HG03378 (cell line): ENCODE data around the gene MICAL1.

Experiments used
- ATAC-seq: cut with Tn5 transposase; IDR thresholded peaks from one replicate; pipeline ENCODE4 v1.9.1; 2021; ENCODE audit warnings: mild to moderate bottlenecking, moderate library complexity; ENCODE audit not compliant: unreplicated experiment

The MICAL1 gene

DNA sequence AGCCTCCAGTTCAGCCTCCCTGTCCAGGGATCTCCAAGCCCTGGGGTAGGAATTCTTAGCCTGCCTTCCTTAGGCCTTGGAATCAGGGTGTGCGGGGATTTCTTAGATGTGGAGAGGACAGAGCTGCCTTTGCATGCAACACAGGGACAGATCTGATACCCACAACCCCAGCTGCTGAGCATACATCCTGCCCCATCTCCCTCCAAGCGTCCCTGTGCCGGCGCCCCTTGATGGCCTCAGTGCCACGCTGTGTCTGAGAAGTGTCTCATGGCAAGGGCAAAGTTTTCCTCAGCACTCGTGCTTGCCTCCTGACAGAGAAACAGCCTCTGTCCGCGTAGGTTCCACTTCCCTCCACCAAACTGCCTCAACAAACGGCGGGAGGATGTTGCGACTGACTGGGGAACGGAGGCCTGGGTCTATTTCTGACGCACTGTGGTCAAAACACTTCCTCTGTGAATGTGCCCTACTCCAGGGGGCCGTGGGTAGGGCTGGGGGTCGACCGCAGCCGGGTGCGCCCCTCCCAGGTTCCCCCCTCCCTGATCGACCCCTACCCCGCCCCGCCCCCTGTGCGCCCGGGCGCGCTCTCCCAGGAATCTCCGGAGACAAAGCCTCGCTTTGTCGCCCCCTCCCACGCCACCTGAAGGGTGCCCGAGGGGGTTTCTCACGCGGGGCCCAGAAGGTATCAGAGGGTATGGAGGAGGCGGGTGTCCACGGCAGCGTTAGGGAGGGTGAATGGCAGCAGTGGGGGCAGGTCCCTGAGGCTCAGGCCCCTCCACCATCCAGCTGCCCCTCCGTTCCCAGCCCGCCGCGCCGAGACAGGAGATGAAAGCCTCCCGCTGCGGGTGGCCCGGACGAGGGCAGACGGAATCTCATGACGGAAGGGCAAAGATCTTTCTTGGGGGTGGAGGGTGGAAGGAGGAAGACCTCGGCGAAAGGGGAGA lies 806 bp downstream of the MICAL1 start:
- ATAC-seq = peak; percentile 31

DNA sequence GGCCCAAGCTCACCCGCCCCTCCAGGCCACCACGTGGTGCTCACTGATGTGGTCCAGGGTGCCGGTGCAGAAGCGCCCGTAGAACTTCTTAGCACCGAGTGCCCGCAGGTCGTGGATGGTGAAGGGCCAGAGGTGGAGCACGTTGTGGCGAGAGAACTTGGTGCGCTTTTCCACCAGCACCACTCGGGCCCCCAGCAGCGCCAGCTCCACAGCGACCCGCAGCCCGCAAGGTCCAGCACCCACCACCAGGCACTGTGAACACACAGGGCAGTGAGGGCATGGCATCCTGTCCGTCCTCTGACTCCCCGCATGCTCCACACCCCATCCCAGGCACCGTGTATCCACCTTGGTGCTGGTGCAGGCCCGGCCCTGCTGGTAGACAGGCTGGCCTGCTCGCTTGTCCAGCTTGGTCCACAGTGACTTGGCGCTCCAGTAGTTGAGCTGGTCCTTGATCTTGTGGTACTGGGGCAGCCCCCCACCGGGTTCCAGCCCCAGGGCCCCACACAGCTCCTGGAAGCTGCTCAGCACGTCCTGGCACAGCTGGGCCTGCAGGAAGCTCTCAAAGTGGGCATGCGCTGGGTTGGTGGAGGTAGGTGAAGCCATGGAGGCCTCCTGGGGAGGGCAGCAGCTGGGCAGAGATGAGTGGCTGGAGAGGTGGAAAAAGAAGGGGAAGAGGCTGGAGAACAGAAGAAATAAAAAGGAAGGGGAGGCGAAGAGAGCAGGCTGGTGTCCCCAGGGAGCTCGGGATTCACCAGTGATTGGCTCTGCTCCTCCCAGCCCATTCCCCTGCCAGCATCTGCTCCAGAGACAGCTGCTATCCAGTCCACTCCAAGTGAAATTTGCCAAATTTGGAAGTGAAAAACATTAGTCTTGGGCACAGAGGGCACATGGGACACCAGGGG lies 1.7 kb downstream of the MICAL1 start:
- no peak for ATAC-seq

GRCh38 chr6:109453156-109453555 lies 2.4 kb downstream of the MICAL1 start:
- ATAC-seq = no peak

DNA sequence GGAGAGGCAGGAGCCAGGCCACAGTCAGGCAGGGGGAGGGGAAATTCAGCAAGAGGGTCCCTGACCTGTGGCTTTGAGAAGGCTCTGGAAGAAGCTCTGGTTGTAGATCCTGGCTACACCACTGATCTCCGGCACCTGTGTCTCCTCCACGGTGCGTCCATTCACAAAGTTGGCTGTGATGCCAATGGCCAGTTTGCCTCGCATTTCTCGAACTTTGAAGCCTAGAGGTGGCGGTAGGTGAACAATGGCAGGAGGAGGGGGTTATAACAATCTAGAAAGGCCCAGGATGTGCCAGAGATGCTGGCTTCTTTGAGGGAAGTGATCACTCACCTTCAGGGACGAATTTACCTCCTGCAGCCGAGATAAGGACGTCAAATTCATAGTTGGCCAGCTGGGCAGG lies 3.4 kb downstream of the MICAL1 start:
- ATAC-seq = no peak

- ATAC-seq = no peak
Observed at GRCh38 chr6:109451376-109451775, 4.2 kb downstream of the MICAL1 start.

DNA sequence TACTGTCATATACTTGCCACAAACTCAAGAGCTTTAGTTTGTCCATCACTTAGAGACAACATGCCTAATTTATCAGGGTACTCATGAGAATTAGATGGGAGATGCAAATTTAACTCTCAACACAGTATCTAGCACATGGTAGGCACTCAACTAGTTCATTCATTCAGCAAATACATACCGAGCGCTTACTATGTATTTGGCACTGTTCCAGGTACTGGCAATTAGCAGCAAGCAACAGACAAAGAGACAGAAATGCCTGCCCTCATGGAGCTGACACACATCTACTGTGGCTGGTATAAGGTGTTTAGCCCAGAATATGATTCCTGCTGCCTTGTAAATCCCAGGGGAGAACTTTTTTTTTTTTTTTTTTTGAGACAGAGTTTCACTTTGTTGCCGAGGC lies 4.8 kb downstream of the MICAL1 start:
- no peak for ATAC-seq

DNA sequence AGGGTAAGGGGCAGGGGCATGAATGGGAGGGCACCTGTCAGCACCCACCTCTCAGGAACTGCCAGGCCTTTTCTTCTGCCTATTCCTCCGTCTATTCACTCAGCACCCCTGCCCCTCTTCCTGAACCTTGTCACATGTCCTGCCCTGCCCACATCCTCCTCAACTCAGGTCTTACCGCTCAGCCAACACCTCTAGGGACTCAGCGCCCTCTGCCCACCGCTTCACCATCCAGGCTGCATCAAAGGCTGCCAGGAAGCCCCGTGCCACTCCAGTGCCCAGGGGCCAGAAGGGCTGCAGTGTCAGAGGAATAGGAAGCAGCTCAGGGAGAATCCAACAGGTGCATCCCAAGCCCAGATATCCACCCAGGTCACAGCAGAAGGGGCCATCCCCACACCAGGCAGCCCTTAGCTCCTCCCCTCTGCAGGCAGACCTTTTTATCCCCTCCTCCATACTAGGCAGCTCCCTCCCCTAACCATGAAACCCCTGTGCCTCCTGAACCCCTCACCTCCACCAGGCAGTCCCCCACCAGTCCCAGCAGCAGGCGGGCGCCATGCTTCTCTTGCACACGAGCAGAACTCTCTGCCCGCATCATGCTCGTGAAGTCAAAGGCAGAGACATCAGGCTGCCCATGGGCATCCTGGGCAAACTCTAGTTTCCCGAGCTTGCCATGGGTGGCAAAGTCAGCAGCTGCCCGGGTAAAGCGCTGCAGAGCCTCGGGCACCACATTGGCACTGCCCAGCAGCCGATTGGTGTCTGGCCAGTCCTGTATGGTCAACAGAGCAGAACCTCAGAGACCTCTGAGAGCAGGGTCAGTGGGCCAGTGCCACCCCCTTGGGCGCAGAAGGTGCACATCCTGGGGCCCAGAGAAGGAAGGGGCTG lies 5.5 kb downstream of the MICAL1 start:
- no peak for ATAC-seq

- no peak for ATAC-seq
Observed at GRCh38 chr6:109449064-109449794, 6.3 kb downstream of the MICAL1 start.

GRCh38 chr6:109448615-109449014 lies 7.0 kb downstream of the MICAL1 start:
- ATAC-seq = no peak

- ATAC-seq = no peak
Observed at GRCh38 chr6:109447878-109448555, 7.6 kb downstream of the MICAL1 start.

- no peak for ATAC-seq
Observed at GRCh38 chr6:109447087-109447486, 8.5 kb downstream of the MICAL1 start.

GRCh38 chr6:109446541-109446940 lies 9.0 kb downstream of the MICAL1 start:
- ATAC-seq = no peak

- ATAC-seq = no peak
Observed at GRCh38 chr6:109446072-109446471, 9.5 kb downstream of the MICAL1 start.

DNA sequence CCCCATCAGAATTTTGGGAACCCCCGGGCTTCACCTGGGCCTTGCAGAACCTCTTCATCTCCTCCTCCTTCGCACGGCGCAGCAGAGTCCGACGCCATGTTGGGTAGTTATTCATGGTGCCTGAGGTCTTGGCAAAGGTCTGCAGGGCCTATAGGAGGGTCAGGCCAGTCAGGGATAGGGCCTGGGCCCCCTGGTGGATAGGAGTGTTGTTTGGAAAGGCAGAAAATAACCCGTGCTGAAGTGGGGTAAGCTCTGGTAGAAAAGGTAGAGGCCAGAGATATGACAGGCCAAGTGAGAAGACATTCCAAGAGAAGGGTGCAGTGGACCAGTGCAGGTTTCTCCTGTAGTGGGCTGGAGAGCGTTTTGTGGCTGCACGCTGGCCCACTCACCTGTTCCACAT lies 10.2 kb downstream of the MICAL1 start:
- ATAC-seq = no peak

GRCh38 chr6:109443425-109443950 lies 12.1 kb downstream of the MICAL1 start:
- no peak for ATAC-seq

GRCh38 chr6:109442393-109442924 lies 13.1 kb downstream of the MICAL1 start:
- ATAC-seq = no peak

DNA sequence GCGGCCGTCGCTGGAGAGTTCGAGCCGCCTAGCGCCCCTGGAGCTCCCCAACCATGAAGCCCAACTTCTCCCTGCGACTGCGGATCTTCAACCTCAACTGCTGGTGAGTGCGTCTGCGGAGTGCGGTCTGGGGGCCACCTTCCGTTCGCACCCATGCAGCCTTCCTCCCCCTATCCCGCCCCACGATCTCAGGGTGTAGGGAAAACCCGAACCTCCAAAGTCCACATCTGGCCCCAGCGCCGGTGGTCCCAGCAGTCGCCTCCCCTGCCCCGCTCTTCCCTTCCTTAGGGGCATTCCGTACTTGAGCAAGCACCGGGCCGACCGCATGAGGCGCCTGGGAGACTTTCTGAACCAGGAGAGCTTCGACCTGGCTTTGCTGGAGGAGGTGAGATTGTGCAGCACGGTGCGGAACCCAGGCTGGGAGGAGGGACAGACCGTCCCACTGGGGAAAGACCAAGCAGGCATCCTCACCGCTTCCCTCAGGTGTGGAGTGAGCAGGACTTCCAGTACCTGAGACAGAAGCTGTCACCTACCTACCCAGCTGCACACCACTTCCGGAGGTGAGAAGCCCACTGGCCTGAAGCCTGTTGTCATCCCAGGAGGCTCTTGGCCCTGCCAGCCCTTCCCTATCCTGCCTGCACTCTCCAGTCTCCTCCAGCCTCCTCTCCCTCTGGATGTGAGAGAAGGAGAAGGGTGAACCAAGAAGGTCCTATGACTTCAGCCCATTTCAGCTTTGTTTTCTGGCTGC lies 14.3 kb downstream of the MICAL1 start:
- peak; percentile 20 for ATAC-seq

GRCh38 chr6:109440331-109441068 lies 15.1 kb downstream of the MICAL1 start, which contains the start of the genes PPIL6 and SMPD2:
Gene PPIL6 (minus strand): TSS chr6:109440628. CDS start chr6:109440590, 38 bp downstream.
Gene SMPD2 (plus strand): TSS chr6:109440724. CDS start chr6:109441122, 398 bp downstream.
- ATAC-seq = peak; percentile 47
